ENCODE measurements around the gene SHROOM4.

DNA sequence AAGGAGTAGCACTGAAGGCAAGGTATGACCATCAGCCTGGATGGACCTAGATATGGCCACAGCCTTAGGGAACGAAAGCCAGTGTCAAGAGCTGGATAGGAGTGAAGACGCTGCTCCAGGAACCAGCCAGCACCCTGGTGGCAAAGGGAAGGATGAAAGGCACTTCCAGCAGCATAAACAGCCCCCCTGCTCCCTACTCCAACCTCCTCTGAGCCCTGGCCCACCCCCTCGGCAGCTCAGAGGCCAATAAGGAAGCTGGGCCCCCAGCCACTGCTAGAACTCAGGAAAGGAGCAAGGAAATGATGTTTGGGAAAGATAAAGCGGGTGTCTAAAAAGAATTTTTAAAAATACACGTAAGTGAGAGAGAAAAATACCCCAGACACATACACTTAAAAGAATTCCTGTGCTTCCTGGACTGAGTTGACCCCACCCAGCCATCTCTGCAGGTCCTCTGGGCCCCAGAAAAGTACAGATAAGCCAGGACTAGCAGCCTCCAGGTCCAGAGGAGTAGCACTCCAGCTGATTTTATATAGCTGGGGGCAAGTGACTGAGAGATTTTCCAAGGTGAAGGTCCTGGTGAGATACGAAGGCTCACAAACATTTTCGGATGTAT is 170.4 kb downstream of the SHROOM4 start:
- TF ChIP-seq, protein P1, sequence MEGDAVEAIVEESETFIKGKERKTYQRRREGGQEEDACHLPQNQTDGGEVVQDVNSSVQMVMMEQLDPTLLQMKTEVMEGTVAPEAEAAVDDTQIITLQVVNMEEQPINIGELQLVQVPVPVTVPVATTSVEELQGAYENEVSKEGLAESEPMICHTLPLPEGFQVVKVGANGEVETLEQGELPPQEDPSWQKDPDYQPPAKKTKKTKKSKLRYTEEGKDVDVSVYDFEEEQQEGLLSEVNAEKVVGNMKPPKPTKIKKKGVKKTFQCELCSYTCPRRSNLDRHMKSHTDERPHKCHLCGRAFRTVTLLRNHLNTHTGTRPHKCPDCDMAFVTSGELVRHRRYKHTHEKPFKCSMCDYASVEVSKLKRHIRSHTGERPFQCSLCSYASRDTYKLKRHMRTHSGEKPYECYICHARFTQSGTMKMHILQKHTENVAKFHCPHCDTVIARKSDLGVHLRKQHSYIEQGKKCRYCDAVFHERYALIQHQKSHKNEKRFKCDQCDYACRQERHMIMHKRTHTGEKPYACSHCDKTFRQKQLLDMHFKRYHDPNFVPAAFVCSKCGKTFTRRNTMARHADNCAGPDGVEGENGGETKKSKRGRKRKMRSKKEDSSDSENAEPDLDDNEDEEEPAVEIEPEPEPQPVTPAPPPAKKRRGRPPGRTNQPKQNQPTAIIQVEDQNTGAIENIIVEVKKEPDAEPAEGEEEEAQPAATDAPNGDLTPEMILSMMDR (conservative IDR thresholded peaks at IDR 0.05), result no peak
- no peak for TF ChIP-seq ZFX (IDR thresholded peaks at IDR 0.05)
